ENCODE data around the gene PILRA.

PILRA gene

GRCh38 chr7:100384628-100385294, 11.5 kb downstream of the PILRA start:
- Histone ChIP-seq H3K9me3 (ENCODE audit: control insufficient read depth in 1 of 2, low read length in 2 of 2) (no peaks in the 10 kb centered on the region), H3K4me1 (ENCODE audit: control insufficient read depth in 1 of 2, insufficient read depth in 2 of 2, low read length in 2 of 2) (no peaks in the 10 kb centered on the region), H3K4me3 (ENCODE audit: low read depth in 1 of 2, low read length in 2 of 2) (no peak overlapping the region), H3K27ac (ENCODE audit: low read length) (no peak overlapping the region), H3K27me3 (ENCODE audit: low read depth, low read length) (no peaks in the 10 kb centered on the region), H3K36me3 (ENCODE audit: control insufficient read depth in 1 of 2, insufficient read depth in 2 of 2, low read length in 2 of 2) (peaks cover 0 to 5% of the 10 kb centered on the region in 2 donors)

DNA sequence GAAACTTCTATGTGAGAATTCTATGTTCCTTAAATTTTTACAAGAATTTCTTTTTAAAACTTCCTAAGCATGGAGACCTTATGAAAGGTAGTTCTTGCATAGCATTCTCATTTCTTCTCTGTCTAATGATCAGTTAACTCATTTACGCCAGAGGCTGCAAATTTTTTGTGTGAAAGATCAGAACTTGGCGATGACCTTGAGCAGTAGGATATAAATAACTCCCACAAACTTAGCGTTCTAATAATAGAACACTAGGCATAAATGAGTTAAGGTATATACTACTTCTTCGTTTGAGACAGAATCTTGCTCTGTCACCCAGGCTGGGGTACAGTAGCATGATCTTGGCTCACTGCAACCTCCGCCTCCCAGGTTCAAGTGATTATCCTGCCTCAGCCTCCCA, 13.7 kb downstream of the PILRA start:
- Histone ChIP-seq H3K36me3 (ENCODE audit: control insufficient read depth in 1 of 2, insufficient read depth in 2 of 2, low read length in 2 of 2) (no peaks in the 10 kb centered on the region), H3K27me3 (ENCODE audit: low read depth, low read length) (no peaks in the 10 kb centered on the region), H3K4me1 (ENCODE audit: control insufficient read depth in 1 of 2, insufficient read depth in 2 of 2, low read length in 2 of 2) (no peaks in the 10 kb centered on the region), H3K9me3 (ENCODE audit: control insufficient read depth in 1 of 2, low read length in 2 of 2) (no peaks in the 10 kb centered on the region), H3K27ac (ENCODE audit: low read length) (no peak overlapping the region), H3K4me3 (ENCODE audit: low read depth in 1 of 2, low read length in 2 of 2) (no peak overlapping the region)

- H3K4me1 ChIP-seq (ENCODE audit: control insufficient read depth in 1 of 2, insufficient read depth in 2 of 2, low read length in 2 of 2): no peaks in the 10 kb centered on the region
- H3K27ac ChIP-seq (ENCODE audit: low read length): no peak overlapping the region
- H3K36me3 ChIP-seq (ENCODE audit: control insufficient read depth in 1 of 2, insufficient read depth in 2 of 2, low read length in 2 of 2): no peaks in the 10 kb centered on the region
- no peak overlapping the region for H3K4me3 ChIP-seq (ENCODE audit: low read depth in 1 of 2, low read length in 2 of 2)
- no peaks in the 10 kb centered on the region for H3K27me3 ChIP-seq (ENCODE audit: low read depth, low read length)
- no peaks in the 10 kb centered on the region for H3K9me3 ChIP-seq (ENCODE audit: control insufficient read depth in 1 of 2, low read length in 2 of 2)
Measured at GRCh38 chr7:100387695-100388094, 14.4 kb downstream of the PILRA start.

DNA sequence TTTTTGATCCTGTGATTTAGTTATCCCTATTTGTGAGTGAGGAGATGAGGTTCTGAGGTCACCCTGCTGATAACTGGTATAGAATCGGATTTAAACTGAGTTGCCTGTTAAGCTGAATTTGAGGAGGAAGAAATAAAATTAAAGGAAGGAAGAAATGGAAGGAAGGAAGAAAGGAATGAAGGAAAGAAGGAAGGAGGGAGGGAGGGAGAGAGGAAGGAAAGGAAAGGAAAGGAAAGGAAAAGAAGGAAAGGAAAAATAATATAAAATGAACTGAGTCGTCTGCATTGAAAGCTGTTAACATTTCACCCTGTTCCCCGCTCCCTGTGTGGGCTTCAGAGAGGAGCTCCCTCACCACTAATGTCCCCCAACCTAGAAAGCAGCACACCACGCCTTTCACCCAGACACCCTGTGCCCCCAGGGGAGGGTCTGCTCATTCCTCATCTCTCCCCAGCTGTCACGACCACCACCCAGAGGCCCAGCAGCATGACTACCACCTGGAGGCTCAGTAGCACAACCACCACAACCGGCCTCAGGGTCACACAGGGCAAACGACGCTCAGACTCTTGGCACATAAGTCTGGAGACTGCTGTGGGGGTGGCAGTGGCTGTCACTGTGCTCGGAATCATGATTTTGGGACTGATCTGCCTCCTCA, 16.3 kb downstream of the PILRA start:
- Histone ChIP-seq H3K27ac (ENCODE audit: low read length) (no peak overlapping the region), H3K4me3 (ENCODE audit: low read depth in 1 of 2, low read length in 2 of 2) (no peak overlapping the region), H3K27me3 (ENCODE audit: low read depth, low read length) (no peaks in the 10 kb centered on the region), H3K36me3 (ENCODE audit: control insufficient read depth in 1 of 2, insufficient read depth in 2 of 2, low read length in 2 of 2) (no peaks in the 10 kb centered on the region), H3K4me1 (ENCODE audit: control insufficient read depth in 1 of 2, insufficient read depth in 2 of 2, low read length in 2 of 2) (no peaks in the 10 kb centered on the region), H3K9me3 (ENCODE audit: control insufficient read depth in 1 of 2, low read length in 2 of 2) (no peaks in the 10 kb centered on the region)

DNA sequence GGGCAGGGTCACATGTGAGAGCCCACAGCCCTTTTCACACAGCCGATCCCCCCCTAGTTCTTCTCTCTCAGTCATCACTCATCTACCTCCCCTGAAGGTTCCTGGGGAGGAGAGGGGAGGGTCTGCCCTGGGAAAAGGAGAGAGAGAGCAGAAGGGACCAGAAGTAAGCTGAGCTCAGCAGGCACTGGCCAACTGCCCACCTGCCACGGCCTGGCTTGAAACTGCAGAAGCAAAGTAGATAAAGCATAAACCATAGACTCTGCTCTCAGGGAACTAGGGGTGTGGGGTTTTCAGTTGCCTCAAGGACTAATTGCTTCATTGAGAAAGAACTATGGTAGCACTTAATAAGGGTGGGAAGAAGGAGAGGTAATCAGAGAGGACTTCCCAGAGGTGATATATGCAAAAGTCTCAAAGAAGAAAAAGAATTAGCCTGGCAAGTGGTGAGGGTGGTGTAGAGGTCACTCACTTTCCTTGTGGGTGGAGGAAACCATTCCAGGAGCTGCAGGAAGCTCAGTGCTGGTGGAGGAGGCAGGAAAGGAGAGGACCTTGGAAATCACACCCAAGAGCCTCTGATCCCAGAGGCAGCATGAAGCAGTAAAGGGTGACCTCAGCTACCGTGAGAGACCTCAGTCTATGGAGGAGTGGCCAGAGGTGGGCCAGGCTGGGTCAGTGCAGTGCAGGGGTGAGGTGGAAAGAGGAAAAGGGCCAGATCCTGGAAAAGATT, 17.2 kb downstream of the PILRA start:
- no peak overlapping the region for H3K4me3 ChIP-seq (ENCODE audit: low read depth in 1 of 2, low read length in 2 of 2)
- no peaks in the 10 kb centered on the region for H3K9me3 ChIP-seq (ENCODE audit: control insufficient read depth in 1 of 2, low read length in 2 of 2)
- H3K36me3 ChIP-seq (ENCODE audit: control insufficient read depth in 1 of 2, insufficient read depth in 2 of 2, low read length in 2 of 2): no peaks in the 10 kb centered on the region
- H3K27ac ChIP-seq (ENCODE audit: low read length): no peak overlapping the region
- no peaks in the 10 kb centered on the region for H3K27me3 ChIP-seq (ENCODE audit: low read depth, low read length)
- no peaks in the 10 kb centered on the region for H3K4me1 ChIP-seq (ENCODE audit: control insufficient read depth in 1 of 2, insufficient read depth in 2 of 2, low read length in 2 of 2)

- Histone ChIP-seq H3K4me3 (ENCODE audit: low read depth in 1 of 2, low read length in 2 of 2) (no peak overlapping the region), H3K27ac (ENCODE audit: low read length) (no peak overlapping the region), H3K36me3 (ENCODE audit: control insufficient read depth in 1 of 2, insufficient read depth in 2 of 2, low read length in 2 of 2) (no peaks in the 10 kb centered on the region), H3K9me3 (ENCODE audit: control insufficient read depth in 1 of 2, low read length in 2 of 2) (no peaks in the 10 kb centered on the region), H3K4me1 (ENCODE audit: control insufficient read depth in 1 of 2, insufficient read depth in 2 of 2, low read length in 2 of 2) (no peaks in the 10 kb centered on the region), H3K27me3 (ENCODE audit: low read depth, low read length) (no peaks in the 10 kb centered on the region)
Measured at GRCh38 chr7:100393233-100393905, 20.1 kb downstream of the PILRA start.

DNA sequence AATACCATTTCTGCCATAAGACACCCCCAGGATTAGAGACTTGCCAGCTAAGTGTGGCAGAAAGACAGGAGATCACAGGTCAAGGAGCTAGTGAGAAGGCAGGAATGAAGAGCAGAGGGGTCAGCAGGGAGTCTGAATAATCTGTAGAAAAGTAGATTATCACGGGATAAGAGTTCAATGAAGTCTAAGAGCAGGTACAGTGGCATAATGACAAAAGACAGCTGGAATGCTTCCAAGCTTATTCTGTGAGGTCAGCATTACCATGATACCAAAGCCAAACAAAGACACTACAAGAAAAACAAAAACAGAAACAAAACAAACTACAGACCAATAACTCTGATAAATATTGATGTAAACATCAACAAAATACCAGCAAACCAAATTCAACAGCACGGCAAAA, 20.8 kb downstream of the PILRA start:
- H3K27ac ChIP-seq (ENCODE audit: low read length): no peak overlapping the region
- no peaks in the 10 kb centered on the region for H3K9me3 ChIP-seq (ENCODE audit: control insufficient read depth in 1 of 2, low read length in 2 of 2)
- no peaks in the 10 kb centered on the region for H3K36me3 ChIP-seq (ENCODE audit: control insufficient read depth in 1 of 2, insufficient read depth in 2 of 2, low read length in 2 of 2)
- H3K4me3 ChIP-seq (ENCODE audit: low read depth in 1 of 2, low read length in 2 of 2): no peak overlapping the region
- no peaks in the 10 kb centered on the region for H3K4me1 ChIP-seq (ENCODE audit: control insufficient read depth in 1 of 2, insufficient read depth in 2 of 2, low read length in 2 of 2)
- no peaks in the 10 kb centered on the region for H3K27me3 ChIP-seq (ENCODE audit: low read depth, low read length)

DNA sequence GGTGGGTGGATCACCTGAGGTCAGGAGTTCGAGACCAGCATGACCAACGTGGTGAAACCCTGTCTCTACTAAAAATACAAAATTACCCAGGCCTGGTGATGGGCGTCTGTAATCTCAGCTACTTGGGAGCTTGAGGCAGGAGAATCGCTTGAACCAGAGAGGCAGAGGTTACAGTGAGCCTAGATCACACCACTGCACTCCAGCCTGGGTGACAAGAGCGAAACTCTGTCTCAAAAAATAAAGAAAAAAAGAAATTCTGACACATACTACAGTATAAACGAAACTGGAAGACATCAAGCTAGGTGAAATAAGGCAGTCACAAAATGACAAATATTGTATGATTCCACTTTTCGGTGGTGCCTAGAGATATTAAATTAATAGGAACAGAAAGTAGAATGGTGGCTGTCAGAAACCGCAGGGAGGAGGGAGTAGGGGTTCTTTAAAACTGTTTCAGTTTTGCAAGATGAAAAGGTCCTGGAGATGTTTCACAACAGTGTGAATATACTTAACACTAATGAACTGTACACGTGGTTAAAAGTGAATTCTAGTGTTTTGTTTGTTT, 23.2 kb downstream of the PILRA start:
- no peaks in the 10 kb centered on the region for H3K36me3 ChIP-seq (ENCODE audit: control insufficient read depth in 1 of 2, insufficient read depth in 2 of 2, low read length in 2 of 2)
- H3K9me3 ChIP-seq (ENCODE audit: control insufficient read depth in 1 of 2, low read length in 2 of 2): no peaks in the 10 kb centered on the region
- H3K4me1 ChIP-seq (ENCODE audit: control insufficient read depth in 1 of 2, insufficient read depth in 2 of 2, low read length in 2 of 2): no peaks in the 10 kb centered on the region
- H3K27ac ChIP-seq (ENCODE audit: low read length): no peak overlapping the region
- no peaks in the 10 kb centered on the region for H3K27me3 ChIP-seq (ENCODE audit: low read depth, low read length)
- H3K4me3 ChIP-seq (ENCODE audit: low read depth in 1 of 2, low read length in 2 of 2): no peak overlapping the region

- Histone ChIP-seq H3K27ac (ENCODE audit: low read length) (no peak overlapping the region), H3K4me3 (ENCODE audit: low read depth in 1 of 2, low read length in 2 of 2) (no peak overlapping the region), H3K4me1 (ENCODE audit: control insufficient read depth in 1 of 2, insufficient read depth in 2 of 2, low read length in 2 of 2) (no peaks in the 10 kb centered on the region), H3K36me3 (ENCODE audit: control insufficient read depth in 1 of 2, insufficient read depth in 2 of 2, low read length in 2 of 2) (no peaks in the 10 kb centered on the region), H3K27me3 (ENCODE audit: low read depth, low read length) (no peaks in the 10 kb centered on the region), H3K9me3 (ENCODE audit: control insufficient read depth in 1 of 2, low read length in 2 of 2) (no peaks in the 10 kb centered on the region)
Measured at GRCh38 chr7:100397315-100398081, 24.2 kb downstream of the PILRA start.

DNA sequence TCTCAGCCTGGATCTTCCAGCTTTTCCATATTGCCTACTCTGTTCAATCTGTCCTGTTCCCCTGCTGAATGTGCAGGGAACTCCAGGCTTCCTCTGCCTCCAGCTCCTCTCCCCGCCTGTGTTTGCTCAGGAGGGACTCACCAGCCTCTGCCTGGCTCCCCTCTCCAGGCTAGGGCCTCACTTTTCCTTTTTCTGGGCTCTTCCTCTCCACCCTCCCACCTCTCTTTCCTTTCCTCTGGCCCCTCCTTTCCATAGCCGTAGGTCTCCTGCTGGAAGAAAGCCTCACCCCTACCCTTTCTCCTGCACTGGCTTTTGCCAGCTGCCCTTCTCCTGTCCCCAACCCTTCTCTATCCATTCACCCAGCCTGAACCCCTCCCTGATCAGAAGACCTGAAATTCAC, 25.0 kb downstream of the PILRA start:
- Histone ChIP-seq H3K27ac (ENCODE audit: low read length) (no peak overlapping the region), H3K4me3 (ENCODE audit: low read depth in 1 of 2, low read length in 2 of 2) (no peak overlapping the region), H3K36me3 (ENCODE audit: control insufficient read depth in 1 of 2, insufficient read depth in 2 of 2, low read length in 2 of 2) (no peaks in the 10 kb centered on the region)

More for the DNA sequence above, 25.0 kb downstream of the PILRA start:
- Histone ChIP-seq H3K4me1 (ENCODE audit: control insufficient read depth in 1 of 2, insufficient read depth in 2 of 2, low read length in 2 of 2) (no peaks in the 10 kb centered on the region), H3K9me3 (ENCODE audit: control insufficient read depth in 1 of 2, low read length in 2 of 2) (no peaks in the 10 kb centered on the region), H3K27me3 (ENCODE audit: low read depth, low read length) (no peaks in the 10 kb centered on the region)

Data from muscle layer of duodenum (tissue), 2 donors.